GM19240 (cell line): ENCODE measurements around the gene ADCY7.

ENCODE experiments used
- DNase-seq: peaks from one replicate; pipeline ENCODE4 v3.0.0; 2011; ENCODE audit warnings: low spot score; ENCODE audit not compliant: insufficient read length

The ADCY7 gene

DNA sequence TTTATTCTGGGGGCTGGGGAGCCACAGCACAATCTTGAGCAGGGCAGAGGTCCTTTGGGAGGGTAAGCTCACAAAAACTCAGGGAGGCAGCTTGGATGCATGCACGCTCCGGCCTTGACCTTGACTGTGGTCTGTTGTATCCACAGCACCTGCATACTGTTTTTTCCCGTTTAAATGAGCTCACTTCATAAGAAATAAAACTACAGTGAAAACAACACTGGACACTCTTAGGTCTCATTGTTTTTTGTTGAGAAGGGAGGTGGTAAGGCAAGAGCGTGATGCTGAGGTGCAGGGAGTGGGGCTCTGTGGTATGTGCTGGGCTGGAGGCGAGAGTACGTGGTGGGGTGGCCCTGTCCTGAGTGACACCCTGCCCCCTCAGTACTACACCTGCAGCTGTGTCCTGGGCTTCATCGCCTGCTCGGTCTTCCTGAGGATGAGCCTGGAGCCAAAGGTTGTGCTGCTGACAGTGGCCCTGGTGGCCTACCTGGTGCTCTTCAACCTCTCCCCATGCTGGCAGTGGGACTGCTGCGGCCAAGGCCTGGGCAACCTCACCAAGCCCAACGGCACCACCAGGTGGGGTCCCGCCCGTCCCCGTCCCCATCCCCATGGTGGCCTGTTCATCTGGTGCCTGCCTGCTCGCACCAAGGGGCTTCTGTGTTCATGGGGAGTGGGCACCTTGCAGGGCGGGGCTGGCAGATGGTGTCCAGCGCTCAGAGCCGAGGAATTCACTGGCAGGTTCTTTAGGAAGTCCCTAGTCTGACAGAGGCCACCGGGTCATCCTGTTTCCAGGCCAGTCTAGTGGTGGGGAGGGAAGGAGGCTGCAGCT lies 44.2 kb downstream of the ADCY7 start:
- no peak for DNase-seq

DNA sequence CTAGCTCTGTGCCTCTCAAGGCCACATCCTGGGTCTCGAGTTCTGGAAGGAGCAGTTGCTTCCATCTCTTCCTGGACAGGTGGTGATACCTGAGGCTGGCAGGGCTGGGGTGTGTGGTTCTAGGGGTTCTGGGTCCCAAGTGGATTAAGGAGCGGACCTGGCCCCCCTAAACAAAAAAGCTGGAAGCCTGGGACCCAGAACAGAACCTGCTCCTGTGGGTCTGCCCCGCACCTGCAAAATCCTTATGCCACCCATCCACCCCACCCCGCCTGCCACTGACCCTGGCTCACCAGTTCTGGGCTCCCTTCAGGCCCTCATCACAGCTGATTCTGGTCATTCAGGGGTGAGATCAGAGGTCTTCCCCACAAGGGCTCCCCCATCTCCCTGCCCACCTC lies 44.8 kb downstream of the ADCY7 start:
- DNase-seq: no peak

DNA sequence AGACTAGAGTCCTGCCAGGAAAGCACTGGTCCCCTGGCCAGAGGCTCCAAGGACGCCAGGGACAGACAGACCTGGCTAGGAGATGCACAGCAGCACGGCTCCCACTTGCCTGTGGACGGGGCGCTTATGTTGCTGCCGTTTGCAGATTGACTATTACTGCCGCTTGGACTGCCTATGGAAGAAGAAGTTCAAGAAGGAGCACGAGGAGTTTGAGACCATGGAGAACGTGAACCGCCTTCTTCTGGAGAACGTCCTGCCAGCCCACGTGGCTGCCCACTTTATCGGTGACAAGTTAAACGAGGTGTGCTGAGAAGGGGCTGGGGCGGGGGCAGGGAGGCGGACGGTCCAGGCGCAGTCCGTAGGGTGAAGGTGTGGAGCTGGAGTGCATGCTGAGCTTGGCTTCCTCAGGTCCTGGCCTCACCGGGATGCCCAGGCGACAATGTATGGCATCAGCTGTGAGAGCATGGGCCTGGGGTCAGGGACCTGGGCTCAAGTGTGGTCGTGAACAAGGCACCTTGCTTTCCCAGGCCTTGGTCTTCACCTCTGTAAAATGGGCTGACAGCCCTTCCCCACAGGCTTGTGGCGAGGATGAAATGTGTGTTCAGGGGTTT lies 45.6 kb downstream of the ADCY7 start:
- DNase-seq: no peak

DNA sequence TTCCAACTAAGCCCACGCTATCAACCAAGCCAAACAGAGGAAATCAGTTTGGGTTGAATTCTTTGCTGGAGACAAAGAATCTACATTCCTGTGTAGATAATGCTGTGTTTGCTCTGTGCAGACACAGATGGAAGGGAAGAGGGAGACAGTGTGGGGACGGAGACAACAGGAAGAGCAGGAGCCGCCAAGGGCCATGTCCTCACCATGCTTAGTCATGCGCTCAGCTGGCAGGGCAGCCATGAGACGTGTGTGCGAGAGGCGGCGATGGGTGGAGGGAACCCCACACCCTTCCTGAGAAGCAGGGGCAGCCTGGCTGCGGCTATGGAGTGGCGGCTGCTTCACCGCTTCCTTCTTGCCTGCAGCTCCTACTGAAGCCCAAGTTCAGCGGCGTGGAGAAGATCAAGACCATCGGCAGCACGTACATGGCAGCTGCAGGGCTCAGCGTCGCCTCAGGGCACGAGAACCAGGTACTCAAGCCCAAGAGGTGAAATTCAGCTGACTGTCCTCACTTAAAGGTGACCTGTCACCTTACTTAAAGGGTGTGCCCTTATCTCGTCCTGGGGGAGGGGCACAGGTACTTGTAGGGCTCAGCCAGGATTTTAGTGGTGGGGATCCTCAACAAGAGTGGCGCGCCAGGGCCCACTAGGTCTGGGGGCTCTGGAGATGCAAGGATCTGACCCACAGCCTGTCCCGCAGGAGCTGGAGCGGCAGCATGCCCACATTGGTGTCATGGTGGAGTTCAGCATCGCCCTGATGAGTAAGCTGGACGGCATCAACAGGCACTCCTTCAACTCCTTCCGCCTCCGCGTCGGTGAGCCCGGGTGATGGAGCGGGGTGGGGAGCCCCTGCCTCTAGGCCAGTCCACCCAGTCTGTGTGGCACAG lies 47.5 kb downstream of the ADCY7 start:
- no peak for DNase-seq

DNA sequence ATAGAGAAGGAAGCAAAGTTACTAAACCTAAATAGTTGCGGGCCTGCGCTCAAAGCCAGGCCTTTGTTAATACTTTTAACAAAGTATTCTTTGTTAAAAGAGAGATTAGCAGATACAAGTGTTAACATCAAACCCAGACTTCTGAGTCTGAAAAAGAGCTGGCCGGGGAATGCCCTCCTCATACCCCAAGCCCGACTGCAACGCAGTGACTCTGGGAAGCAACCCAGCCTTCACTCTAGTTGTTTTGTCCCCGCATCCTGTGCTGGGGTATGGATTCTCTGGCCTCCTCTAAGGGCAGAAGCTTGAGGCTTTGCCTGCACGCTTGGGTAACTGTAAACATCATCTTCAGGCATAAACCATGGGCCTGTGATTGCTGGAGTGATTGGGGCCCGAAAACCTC lies 48.3 kb downstream of the ADCY7 start:
- DNase-seq: no peak

DNA sequence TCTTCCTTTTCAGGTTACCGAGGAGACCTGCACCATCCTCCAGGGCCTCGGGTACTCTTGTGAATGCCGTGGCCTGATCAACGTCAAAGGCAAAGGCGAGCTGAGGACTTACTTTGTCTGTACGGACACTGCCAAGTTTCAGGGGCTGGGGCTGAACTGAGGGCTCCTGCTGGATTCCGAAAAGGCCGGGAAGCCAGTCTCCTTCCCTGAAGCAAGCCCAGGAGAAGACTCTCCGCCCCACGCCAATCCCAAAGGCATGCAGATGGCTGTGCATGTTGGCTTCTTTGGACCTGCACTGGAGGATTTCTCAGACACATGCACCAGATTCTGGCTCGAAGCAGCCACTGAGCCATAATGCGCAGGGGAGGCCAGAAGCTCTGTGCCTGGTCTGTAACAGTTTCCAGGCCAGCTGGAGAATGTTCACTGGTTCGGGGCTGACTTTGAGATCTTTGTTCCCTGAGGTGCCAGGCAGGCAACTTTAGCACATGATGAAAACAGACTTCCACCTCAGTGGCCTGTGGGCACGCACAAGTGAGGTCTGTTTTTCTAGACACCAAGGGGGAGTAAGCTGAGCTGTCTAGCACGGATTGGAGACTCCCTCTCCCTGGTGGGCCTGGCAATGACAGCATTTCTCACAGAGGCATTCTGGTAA lies 49.1 kb downstream of the ADCY7 start:
- DNase-seq: no peak

DNA sequence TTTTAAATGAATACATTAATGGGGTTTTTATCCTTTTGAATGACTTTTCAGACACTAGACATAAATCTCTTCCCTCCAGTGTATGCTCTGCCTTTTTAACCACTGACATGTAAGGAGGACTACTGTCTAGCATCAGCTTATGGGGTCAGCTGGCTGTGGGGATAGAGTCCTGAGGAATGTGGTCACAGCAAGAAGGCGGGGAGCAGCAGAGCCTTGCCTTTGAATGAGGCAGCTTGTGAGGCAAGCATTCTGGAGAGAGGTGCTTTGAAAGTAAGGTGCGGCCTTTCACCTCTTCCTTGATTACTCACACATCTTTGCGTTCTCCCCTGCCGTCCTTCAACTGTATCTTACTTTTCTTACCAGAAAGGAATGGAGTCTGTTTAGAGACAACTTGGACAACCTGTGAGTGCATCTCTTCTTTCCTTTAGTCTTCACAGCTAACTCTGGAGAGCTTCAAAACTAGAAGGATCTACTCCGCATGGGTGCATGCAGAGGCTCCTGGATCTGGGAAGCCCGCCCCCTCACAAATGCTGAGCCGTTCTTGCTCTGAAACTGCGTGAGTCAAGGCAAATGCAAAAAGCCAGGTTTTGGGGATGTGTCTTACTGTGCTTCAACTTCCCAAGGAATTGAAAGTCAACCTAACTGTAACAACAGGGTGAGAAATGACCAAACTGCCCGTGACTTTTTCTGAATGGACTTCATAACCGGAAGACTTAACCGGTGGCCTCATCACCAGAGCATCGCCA lies 49.9 kb downstream of the ADCY7 start:
- DNase-seq: no peak

DNA sequence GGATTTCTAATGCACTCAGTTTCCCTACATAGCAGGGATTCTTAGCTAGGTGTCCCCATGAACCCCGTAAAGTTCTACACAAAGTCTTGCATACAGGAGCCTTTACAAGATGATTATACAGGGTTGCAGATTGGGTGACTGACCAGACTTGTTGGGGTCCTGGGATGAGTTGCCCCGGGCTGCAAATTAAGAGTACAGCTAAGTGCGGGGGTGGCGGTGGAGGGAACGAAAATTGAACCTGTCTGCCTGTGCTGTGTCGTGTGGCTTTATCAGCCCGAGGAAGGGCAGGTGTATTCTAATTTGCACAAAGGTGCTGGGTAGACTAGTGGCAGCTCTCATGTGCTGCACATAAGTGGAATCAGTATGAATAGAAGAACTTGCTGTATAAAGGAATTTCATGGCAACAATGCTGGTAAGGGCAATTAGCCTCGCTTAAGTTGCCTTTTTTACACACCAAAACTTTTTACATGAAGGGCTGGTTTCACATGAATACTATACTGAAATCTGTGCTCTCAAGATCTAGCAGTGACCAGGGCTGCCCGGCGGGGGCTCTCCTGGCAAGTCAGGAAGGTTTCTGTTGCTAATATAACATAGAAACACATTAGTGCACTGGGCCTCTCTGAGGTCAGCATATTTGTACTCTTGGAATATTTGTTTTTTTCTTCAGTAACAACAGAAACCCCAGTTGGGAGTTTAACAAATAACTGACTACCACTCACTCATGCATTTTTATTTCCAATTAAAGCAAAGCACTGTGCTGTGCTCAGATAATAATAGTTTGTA lies 50.7 kb downstream of the ADCY7 start:
- no peak for DNase-seq

DNA sequence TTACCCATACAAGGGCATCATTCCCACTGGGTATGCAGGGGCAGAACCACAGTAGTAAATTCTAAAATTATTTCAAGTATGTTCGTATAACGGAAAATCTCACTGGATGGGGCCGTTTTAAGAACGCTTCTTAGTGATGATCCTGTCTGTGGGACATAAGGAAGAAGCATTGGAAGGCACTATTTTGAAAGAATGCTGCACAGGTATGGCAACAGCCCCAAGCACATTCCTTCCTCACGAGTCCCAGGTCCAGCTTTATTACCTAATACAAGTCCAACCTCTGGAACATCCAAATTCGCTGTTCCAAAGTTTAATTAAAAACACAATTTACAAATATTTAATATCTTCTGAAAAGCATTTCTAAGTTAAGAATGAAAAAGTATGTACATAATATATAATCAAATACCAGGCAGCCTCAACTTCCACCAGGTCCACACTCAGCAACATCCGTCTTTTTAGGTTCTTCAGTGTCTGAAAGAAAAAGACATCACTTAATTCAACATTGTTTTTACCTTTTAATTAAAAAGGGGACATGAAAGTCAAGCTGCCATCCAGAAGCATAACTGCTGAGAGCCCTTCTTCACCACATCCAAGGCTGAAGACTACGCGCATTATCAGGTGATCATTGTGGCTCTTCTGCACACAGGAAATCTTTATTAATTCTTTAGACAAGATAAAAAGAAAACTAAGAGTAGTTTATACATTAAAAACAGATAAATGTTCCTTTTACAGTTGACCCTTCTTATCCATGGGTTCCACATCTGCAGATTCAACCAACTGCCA lies 52.6 kb downstream of the ADCY7 start:
- no peak for DNase-seq

DNA sequence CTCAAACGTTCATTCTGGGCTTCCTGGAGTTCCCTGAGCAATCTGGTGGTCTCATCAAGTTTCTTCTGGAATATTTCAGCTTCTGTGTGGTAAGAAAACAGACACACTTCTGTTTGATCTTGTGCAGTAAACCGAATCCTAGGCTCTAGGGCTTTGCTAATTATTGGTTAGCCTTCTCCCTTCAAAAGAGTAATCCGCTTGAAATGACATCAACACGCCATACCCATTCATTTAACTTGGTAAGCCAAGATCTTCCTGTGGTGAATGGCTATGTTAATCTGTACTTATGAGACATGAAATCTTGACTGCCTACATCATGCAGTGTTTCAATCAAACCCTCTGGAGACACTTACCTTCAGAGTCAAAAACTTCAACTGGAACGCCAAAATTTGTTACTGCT lies 54.0 kb downstream of the ADCY7 start:
- no peak for DNase-seq

DNA sequence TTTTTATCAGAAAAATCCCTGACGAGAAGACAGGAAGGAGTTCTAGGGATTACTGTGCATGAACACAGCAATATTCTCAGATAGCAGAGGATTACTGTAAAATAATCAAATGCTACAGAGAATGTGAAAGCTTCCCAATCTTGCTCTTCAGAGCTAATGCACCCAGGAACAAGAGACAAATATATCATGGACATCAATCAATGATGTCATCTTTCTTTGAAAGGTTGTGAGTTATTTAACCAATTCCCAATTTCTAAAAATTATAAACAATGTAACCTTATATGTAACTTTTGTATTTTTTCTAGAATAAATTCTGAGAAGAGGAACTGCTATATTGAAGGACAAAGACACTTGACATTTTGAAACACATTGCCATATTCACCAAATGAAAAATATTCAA lies 56.0 kb downstream of the ADCY7 start:
- DNase-seq: no peak

DNA sequence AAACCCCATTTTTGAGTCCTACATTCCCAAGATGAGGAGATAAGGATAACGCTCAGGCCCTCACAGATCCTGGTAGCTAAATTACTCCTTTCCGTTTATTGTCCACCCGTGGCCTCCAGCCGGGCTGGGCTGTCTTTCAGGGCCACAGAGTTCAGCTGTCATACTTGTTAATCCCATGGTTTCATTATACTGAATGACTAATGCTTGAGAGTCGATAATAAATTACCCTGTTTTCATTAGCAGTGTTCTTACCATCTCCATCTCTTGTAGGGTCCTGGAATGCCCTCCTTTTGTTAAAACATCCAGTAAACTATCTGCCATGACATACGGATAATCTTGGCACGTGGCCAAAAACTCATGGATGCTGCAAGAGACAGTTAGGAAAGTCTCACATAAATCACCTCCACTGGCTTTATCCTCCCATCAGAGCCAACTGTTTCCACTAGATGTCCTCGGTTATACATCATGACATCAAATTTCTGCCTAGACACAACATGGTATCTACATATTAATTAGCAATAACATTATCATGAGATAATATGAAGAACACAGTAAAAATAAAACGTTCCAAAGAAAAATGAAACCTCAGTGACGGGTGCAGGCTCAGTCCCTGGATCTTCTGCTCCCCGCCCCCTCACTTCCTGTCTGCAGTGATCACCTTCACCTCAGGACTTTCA lies 57.1 kb downstream of the ADCY7 start:
- no peak for DNase-seq

DNA sequence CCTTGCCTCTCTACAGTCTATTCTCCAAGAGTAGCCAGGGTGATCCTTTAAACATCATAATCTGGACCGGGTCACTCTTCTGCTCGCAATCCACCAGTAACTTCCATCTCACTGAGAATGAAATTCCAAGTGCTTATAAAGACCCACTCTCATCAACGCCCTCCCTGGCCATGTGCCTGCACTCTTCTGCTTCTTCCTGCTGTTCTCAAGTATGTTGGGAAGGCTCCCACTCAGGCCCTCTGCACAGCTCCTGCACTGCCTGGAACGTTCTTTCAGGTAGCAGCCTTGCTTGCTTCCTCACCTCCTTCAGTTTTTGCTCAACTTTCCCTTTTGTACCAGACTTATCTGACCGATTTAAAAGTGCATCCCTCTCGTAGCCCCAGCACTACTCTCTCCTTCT lies 58.0 kb downstream of the ADCY7 start:
- no peak for DNase-seq

DNA sequence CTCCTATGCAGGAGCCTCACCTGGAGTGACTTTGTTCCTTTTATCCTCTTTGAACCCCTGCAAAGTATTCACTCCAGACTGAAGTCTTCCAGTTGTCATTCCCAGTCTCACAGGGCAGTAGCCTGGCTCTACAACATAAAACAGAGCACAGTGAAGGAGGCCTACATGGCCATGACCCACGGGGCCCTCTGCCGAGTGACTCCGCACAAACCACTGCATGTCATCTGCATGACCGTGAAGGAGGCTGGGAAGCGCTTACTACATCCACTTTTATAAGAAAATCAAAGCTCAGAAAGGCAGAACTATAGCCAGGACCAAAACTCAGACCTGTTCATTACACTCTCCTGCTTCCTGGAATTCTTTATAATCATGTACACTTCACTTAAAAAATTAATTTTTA lies 59.9 kb downstream of the ADCY7 start:
- DNase-seq: no peak

DNA sequence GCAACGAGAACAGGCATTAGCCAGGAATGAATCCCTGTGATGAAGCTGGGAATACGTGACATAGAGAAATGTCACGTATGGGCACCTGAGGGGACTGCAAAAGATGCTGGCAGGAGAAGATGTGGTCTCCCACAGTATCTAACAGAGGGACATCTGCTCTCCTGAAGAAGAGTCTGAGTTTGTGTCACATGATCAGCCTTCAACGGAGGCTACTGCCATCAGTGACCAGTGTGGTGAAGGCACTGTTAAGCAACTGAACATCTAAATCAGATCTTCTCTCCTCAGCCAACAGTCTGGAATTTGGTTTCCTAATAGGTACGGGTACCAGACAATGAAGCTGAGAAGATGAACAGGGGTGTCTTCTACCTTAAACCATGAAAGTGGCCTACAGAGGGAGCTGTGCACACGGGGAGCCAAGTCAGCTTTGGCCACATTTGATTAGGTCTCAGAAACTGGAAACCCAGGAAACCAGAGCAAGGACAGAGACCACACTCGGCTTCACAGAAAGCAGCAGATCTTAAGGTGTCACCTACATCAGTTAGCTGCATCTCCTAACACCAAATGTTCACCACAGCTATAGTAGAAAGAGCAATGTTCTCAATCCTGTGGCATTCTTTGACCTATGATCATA lies 60.6 kb downstream of the ADCY7 start:
- DNase-seq: no peak

DNA sequence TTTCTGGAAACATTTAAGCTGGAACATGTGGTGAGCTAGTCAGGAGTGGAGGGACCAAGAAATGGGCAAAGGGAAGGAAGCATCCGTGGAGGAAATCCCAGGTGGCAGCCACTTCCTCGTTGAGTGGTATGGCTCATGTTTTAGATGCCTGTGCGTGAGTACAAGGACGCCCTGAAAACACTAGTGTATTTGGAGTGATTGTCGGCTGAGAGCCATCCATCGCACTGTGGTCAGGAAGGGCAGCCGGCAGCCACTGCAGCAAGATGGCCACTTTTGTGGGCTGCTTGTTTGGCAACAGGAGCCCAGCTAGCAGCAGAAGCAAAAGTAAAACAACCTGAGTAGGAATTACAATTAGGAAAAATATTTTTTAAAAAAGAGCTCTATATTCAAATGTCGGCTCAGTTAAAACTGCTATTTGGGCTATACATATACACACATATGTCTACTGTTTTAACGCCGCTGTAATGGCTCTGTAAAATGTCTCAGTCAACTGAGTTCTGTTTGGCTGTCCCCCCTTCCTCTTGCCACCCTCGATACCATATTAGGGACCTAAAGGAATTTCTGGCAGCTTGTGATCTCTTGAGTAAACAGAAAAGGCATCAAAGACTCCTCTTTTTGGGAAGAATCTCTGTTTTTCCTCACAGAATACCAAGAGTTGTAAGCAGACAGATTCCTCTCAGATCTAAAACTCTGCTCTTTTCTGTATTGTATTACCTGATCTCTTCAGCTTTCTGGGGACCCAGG lies 63.3 kb downstream of the ADCY7 start:
- no peak for DNase-seq

DNA sequence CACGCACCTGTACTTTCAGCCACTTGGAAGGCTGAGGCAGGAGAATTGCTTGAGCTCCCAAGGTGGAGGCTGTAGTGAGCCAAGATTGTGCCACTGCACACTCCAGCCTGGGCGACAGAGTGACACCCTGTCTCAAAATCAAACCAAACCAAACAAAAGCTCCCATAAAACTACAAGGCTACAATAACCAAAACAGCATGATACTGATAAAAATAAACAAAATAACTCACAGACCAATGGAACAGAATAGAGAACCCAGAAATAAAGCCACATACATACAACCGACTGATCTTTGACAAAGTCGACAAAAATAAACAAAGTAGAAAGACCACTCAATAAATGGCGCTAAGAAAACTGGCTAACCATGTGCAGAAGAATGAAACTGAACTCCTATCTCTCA lies 65.2 kb downstream of the ADCY7 start:
- no peak for DNase-seq

DNA sequence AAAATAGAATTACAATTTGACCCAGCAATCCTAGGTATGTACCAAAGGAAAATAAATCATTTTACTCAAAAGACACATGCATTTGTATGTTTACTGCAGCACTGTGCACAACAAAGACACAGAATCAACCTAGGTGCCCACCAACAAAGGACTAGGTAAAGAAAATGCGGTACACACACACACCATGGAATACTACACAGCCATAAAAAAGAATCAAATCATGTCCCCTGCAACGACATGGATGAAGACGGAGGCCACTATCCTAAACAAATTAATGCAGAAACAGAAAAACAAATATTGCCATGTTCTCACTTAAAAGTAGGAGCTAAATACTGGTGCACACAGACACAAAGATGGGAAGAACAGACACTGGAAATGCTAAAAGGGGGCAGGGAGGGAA lies 66.2 kb downstream of the ADCY7 start:
- no peak for DNase-seq
